OCI-LY3 (cell line): Measurements from ENCODE around the gene RPL18A.

Experiments used
- EZH2phosphoT487 ChIP-seq: fragments of 200-600 bp; shearing (Covaris generic); IDR thresholded peaks from 2 replicates; pipeline ENCODE4 v1.6.1; 2018; ENCODE audit warnings: antibody characterized with exemption, mixed run types, low read depth
- TF ChIP-seq, protein P1 (sequence below): fragments of 200-600, 300-600 bp; sonication (generic); IDR thresholded peaks from 2 replicates; pipeline ENCODE4 v1.5.1; 2014; ENCODE audit warnings: antibody characterized with exemption, low read length, low read depth

DNA sequence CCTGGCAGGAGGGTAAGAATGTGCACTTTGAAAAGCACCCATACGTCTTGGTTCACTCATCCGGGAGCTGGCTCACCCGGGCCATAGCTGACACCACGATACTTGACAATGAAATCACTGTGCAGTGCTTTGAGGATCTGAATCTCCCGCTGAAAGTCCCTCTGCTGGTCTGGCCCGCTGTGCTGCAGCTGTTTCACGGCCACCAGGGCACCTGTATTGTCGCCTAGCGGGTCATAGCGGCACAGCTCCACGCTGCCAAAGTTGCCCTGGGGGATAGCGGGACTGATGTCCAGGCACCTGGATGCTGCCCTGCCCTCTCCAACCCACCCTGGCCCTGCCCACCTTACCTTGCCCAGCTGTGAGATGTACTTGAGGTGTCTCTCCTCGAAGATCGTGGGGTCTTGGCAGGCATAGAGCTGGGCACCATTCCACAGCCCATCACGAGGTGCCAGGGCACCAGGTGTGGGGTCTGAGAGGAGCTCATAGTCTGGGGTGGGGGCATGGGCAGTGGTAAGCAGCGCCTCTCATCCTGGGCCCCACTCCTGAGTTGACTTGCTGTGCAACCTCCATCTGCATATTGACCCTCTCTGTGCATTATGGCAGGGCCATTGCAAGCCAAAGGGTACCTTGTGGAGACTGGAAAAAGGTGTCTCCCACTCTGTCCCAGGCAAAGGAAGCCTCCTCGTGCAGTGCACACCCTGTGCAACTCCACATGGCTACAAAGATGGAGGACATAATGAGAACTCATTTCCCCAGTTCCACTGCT is 27.1 kb upstream of the RPL18A start:
- no peak for TF ChIP-seq EZH2phosphoT487
- TF ChIP-seq, protein P1, sequence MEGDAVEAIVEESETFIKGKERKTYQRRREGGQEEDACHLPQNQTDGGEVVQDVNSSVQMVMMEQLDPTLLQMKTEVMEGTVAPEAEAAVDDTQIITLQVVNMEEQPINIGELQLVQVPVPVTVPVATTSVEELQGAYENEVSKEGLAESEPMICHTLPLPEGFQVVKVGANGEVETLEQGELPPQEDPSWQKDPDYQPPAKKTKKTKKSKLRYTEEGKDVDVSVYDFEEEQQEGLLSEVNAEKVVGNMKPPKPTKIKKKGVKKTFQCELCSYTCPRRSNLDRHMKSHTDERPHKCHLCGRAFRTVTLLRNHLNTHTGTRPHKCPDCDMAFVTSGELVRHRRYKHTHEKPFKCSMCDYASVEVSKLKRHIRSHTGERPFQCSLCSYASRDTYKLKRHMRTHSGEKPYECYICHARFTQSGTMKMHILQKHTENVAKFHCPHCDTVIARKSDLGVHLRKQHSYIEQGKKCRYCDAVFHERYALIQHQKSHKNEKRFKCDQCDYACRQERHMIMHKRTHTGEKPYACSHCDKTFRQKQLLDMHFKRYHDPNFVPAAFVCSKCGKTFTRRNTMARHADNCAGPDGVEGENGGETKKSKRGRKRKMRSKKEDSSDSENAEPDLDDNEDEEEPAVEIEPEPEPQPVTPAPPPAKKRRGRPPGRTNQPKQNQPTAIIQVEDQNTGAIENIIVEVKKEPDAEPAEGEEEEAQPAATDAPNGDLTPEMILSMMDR: no peak
